MCF 10A (cell line): ENCODE results near the gene LUZP2. TPM values are rescaled to one million over a fixed set of nuclear protein-coding genes. Genes with fewer than 3 reads are reported as not detected.

Experiments used
- BruUV-seq: library from RNA; stranded (reverse); fragments of 400-500 nt; replicated peaks from 2 replicates; lab custom pipeline; 2021; lab: Mats Ljungman, UMichigan
- CTCF ChIA-PET: fragments of 300-600 bp; sonication (Branson Sonifier 250); formaldehyde crosslinking; extraction: SDS; loops from one replicate; lab custom pipeline; 2021; ENCODE audit warnings: antibody characterized with exemption, inconsistent platforms; lab: Yijun Ruan, JAX
- POLR2A ChIA-PET: fragments of 300-600, 350-650 bp; sonication (Branson Sonifier 250); formaldehyde crosslinking; extraction: SDS; loops from one replicate; lab custom pipeline; 2020; ENCODE audit warnings: antibody characterized with exemption, inconsistent platforms; lab: Yijun Ruan, JAX
- DNase-seq: peaks from one replicate; pipeline ENCODE4 v3.0.0-alpha.2; 2018; ENCODE audit not compliant: unreplicated experiment
- H3K27ac Mint-ChIP-seq: one replicate; pipeline ENCODE4 v1.8.0; 2022; ENCODE audit warnings: mild to moderate bottlenecking, low read depth, mixed read lengths; ENCODE audit not compliant: unreplicated experiment
- H3K27me3 Mint-ChIP-seq: one replicate; pipeline ENCODE4 v1.8.0; 2022; ENCODE audit warnings: mixed read lengths; ENCODE audit not compliant: insufficient read depth, unreplicated experiment
- H3K36me3 Mint-ChIP-seq: one replicate; pipeline ENCODE4 v1.8.0; 2022; ENCODE audit warnings: mild to moderate bottlenecking, moderate library complexity, mixed read lengths; ENCODE audit not compliant: insufficient read depth, unreplicated experiment
- H3K4me1 Mint-ChIP-seq: one replicate; pipeline ENCODE4 v1.8.0; 2022; ENCODE audit warnings: mixed read lengths; ENCODE audit not compliant: insufficient read depth, unreplicated experiment
- H3K4me3 Mint-ChIP-seq: one replicate; pipeline ENCODE4 v1.8.0; 2022; ENCODE audit warnings: mild to moderate bottlenecking, moderate library complexity, mixed read lengths; ENCODE audit not compliant: unreplicated experiment
- H3K9me3 Mint-ChIP-seq: one replicate; pipeline ENCODE4 v1.8.0; 2022; ENCODE audit warnings: mixed read lengths; ENCODE audit not compliant: unreplicated experiment
- intact Hi-C: fragments of 100-400 bp; cut with micrococcal nuclease; formaldehyde crosslinking; loops from 2 replicates; pipeline ENCODE4 v1.14.1; 2022
- total RNA-seq: library from RNA; stranded (reverse); gene quantifications from 2 replicates; pipeline ENCODE4 v1.2.3, GENCODE V29; 2022
- TF ChIP-seq, protein P1 (sequence below): fragments of 200-600 bp; IDR thresholded peaks from one replicate; pipeline ENCODE4 v1.8.0; 2022; ENCODE audit warnings: antibody characterized with exemption, mild to moderate bottlenecking; ENCODE audit not compliant: unreplicated experiment

Gene LUZP2
- total RNA-seq, 1 experiment from 2014 or later: not detected

DNA sequence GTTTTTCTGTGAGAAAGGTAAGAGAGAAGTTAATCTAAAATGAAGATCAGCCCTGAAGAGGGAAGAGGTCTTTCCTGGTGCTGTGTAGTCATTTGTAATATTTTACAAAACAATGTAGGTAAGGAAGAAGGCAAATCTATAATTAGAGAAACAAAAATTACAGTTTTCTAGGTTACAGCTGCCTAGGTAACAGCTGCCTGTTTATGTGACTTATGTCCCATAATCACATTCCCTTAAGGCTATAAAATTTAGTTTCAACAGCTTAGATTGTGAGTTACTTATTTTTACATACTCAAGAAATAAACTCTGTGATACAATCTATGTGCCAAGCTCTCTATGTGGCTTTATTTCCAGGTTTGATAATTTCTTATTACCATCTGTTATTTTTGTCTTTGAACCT, 19.8 kb downstream of the LUZP2 start:
- TF ChIP-seq, protein P1, sequence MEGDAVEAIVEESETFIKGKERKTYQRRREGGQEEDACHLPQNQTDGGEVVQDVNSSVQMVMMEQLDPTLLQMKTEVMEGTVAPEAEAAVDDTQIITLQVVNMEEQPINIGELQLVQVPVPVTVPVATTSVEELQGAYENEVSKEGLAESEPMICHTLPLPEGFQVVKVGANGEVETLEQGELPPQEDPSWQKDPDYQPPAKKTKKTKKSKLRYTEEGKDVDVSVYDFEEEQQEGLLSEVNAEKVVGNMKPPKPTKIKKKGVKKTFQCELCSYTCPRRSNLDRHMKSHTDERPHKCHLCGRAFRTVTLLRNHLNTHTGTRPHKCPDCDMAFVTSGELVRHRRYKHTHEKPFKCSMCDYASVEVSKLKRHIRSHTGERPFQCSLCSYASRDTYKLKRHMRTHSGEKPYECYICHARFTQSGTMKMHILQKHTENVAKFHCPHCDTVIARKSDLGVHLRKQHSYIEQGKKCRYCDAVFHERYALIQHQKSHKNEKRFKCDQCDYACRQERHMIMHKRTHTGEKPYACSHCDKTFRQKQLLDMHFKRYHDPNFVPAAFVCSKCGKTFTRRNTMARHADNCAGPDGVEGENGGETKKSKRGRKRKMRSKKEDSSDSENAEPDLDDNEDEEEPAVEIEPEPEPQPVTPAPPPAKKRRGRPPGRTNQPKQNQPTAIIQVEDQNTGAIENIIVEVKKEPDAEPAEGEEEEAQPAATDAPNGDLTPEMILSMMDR: no peak
- H3K27me3 Mint-ChIP-seq: peaks cover 66% of the 10 kb centered on the region
- H3K36me3 Mint-ChIP-seq: no peaks in the 10 kb centered on the region
- CTCF ChIA-PET: no interaction called here
- H3K4me3 Mint-ChIP-seq: no peak overlapping the region
- POLR2A ChIA-PET: interaction anchor here (1.1 kb wide), 1 partner anchor 11 kb away, joined by 3 read pairs; no protein-coding TSS in a partner anchor
- H3K4me1 Mint-ChIP-seq: no peaks in the 10 kb centered on the region
- BruUV-seq: no TSS peak
- no peak for DNase-seq
- intact Hi-C loops: loop anchor here (10.0 kb wide), 1 partner anchor 1218 kb away; no protein-coding TSS in a partner anchor
- H3K9me3 Mint-ChIP-seq: no peaks in the 10 kb centered on the region
- no peak overlapping the region for H3K27ac Mint-ChIP-seq

- Mint-ChIP-seq H3K27ac (no peak overlapping the region), H3K27me3 (peaks cover 23% of the 10 kb centered on the region), H3K9me3 (no peaks in the 10 kb centered on the region), H3K36me3 (no peaks in the 10 kb centered on the region), H3K4me3 (no peak overlapping the region), H3K4me1 (no peaks in the 10 kb centered on the region)
- TF ChIP-seq, protein P1: no peak
- CTCF ChIA-PET: no interaction called here
- BruUV-seq: no TSS peak
- POLR2A ChIA-PET: no interaction called here
- intact Hi-C loops: no loop called here
- DNase-seq: no peak
Observed at GRCh38 chr11:24521601-24522000, 24.7 kb downstream of the LUZP2 start.

DNA sequence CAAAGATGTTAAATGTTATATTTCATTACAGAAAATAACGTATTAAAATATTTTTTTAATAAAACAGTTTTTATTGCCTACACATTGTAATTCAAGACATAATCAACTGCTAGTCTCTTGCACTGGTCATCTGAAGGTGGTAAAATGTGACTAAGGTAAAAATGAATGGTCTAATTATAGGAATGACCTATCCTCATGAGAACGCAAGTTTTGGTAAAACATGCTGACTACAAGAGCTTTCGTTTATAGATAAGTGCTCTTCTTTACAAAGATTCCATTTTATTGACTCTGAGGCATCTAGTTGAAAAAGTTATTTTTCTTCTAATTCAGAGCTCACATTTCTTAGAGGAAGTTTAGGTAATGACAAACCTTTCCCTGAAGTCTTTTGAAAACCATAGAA, 27.3 kb downstream of the LUZP2 start:
- intact Hi-C loops: no loop called here
- Mint-ChIP-seq H3K4me1 (no peaks in the 10 kb centered on the region), H3K9me3 (no peaks in the 10 kb centered on the region), H3K36me3 (no peaks in the 10 kb centered on the region), H3K27me3 (peaks cover 5% of the 10 kb centered on the region), H3K27ac (no peak overlapping the region), H3K4me3 (no peak overlapping the region)
- no peak for DNase-seq
- ChIA-PET CTCF (no interaction called here), POLR2A (no interaction called here)
- TF ChIP-seq, protein P1: no peak
- no TSS peak for BruUV-seq

DNA sequence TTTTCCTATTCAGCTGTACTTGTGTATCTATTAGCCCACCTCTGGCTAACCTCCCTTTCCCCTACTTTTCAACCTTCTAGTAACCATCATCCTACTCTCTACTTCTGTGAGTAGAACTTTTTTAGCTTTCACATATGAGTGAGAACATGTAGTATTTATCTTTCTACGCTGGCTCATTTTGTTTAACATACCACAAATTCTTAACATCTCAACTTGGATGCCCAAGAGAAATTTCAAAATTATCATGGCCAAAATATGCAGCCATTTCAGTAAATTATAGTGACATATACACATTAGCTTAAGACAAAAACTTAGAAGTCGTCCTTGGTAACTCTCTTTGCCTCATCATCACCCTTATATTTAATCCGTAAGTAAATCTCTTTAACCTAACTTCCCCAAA, 34.7 kb downstream of the LUZP2 start:
- Mint-ChIP-seq H3K4me3 (no peak overlapping the region), H3K4me1 (no peaks in the 10 kb centered on the region), H3K27me3 (peaks cover 61% of the 10 kb centered on the region), H3K36me3 (no peaks in the 10 kb centered on the region), H3K27ac (no peak overlapping the region), H3K9me3 (no peaks in the 10 kb centered on the region)
- DNase-seq: no peak
- no TSS peak for BruUV-seq
- ChIA-PET POLR2A (no interaction called here), CTCF (no interaction called here)
- TF ChIP-seq, protein P1: no peak
- intact Hi-C loops: no loop called here
